Measurements from ENCODE around the gene ZNF124.

DNA sequence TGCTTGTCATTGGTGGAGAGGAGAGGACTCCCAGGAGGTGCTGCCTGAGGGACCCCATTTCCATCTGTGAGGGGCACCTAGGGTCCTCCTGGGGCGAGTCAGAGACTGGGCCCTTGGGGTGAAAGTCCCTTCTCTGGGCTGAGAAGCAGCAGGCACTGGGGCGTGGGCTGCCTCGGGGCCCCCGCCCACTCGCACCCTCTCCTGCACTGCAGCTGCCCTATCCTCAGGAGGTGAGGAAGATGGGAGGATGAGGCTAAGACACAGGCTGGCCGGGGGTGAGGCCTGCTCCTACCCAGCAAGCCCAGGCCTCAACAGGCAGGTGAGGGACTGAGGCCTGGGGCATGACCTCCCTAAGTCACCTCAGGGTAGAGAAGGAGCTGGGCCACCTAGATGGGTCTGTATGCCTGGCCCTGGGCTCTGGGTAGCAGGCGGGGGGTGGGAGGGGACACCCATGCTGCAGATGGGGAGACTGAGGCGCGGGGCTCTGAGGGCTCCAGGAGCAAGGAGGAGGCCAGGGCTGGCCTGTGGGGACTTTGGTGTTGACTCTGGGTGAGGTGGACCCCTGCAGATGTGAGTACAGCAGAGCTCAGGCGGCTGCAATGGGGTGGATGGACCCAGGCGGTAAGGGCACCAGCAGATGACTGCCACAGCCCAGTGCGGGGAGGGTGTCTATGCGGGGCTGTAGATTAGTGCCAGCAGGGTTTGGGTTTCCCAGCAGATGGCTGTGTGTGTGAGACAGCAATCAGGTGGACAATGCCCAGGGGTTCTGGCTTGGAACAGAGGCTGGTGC lies 57.3 kb downstream of the ZNF124 start:
- TF ChIP-seq CTCF (IDR thresholded peaks at IDR 0.05) (no peak), ZFX (IDR thresholded peaks at IDR 0.05; ENCODE audit: borderline replicate concordance) (no peak)
